H9 (cell line): Measurements from ENCODE around the gene PROX1. TPM values are rescaled to one million over a fixed set of nuclear protein-coding genes. Genes with fewer than 3 reads are reported as not detected.

Experiments
- DNase-seq: peaks from one replicate; pipeline ENCODE4 v3.0.0-alpha.2; 2017
- H2AFZ ChIP-seq: one replicate; pipeline ENCODE4 v1.6.1; 2013; ENCODE audit warnings: mild to moderate bottlenecking, low read length, control low read depth, moderate library complexity
- H2AK5ac ChIP-seq: 2 replicates; pipeline ENCODE4 v1.6.1; 2013; ENCODE audit warnings: low read length, control low read depth, mixed read lengths; ENCODE audit not compliant: insufficient read length
- H2BK120ac ChIP-seq: one replicate; pipeline ENCODE4 v1.6.1; 2013; ENCODE audit warnings: low read depth, mild to moderate bottlenecking, low read length, control low read depth, inconsistent platforms; ENCODE audit not compliant: poor library complexity, severe bottlenecking
- H2BK12ac ChIP-seq: 2 replicates; pipeline ENCODE4 v1.6.1; 2013; ENCODE audit warnings: low read length, control low read depth, mixed read lengths, low read depth; ENCODE audit not compliant: insufficient read length
- H2BK15ac ChIP-seq: 2 replicates; pipeline ENCODE4 v1.6.1; 2013; ENCODE audit warnings: low read depth, low read length, control low read depth
- H2BK20ac ChIP-seq: one replicate; pipeline ENCODE4 v1.6.1; 2013; ENCODE audit warnings: low read depth, mild to moderate bottlenecking, low read length, control low read depth, inconsistent platforms; ENCODE audit not compliant: poor library complexity, severe bottlenecking
- H2BK5ac ChIP-seq: 2 replicates; pipeline ENCODE4 v1.6.1; 2013; ENCODE audit warnings: low read length, control low read depth, mixed read lengths; ENCODE audit not compliant: insufficient read length
- H3K14ac ChIP-seq: 2 replicates; pipeline ENCODE4 v1.6.1; 2013; ENCODE audit warnings: low read length, control low read depth; ENCODE audit not compliant: insufficient read depth
- H3K18ac ChIP-seq: 2 replicates; pipeline ENCODE4 v1.6.1; 2013; ENCODE audit warnings: low read depth, mild to moderate bottlenecking, mixed read lengths, low read length, control low read depth; ENCODE audit not compliant: insufficient read length
- H3K23ac ChIP-seq: 2 replicates; pipeline ENCODE4 v1.6.1; 2013; ENCODE audit warnings: low read length, control low read depth, mixed read lengths, low read depth; ENCODE audit not compliant: insufficient read length
- H3K23me2 ChIP-seq: 2 replicates; pipeline ENCODE4 v1.6.1; 2013; ENCODE audit warnings: low read depth, mild to moderate bottlenecking, mixed read lengths, low read length, control low read depth; ENCODE audit not compliant: insufficient read length, poor library complexity, severe bottlenecking
- H3K27ac ChIP-seq: 2 replicates; pipeline ENCODE4 v1.5.1; 2013; ENCODE audit warnings: low read length, control low read depth, mixed read lengths, low read depth; ENCODE audit not compliant: insufficient read length
- H3K27me3 ChIP-seq: 2 replicates; pipeline ENCODE4 v1.6.1; 2013; ENCODE audit warnings: low read length, control low read depth, inconsistent platforms; ENCODE audit not compliant: insufficient read depth
- H3K4ac ChIP-seq: 2 replicates; pipeline ENCODE4 v1.6.1; 2013; ENCODE audit warnings: low read depth, mild to moderate bottlenecking, control low read depth, inconsistent platforms, low read length, moderate library complexity
- H3K4me1 ChIP-seq: 2 replicates; pipeline ENCODE4 v1.6.1; 2013; ENCODE audit warnings: low read length, control low read depth, inconsistent platforms; ENCODE audit not compliant: insufficient read depth
- H3K4me2 ChIP-seq: 2 replicates; pipeline ENCODE4 v1.6.1; 2013; ENCODE audit warnings: low read length, control low read depth, mixed read lengths; ENCODE audit not compliant: insufficient read length, insufficient read depth
- H3K56ac ChIP-seq: 2 replicates; pipeline ENCODE4 v1.6.1; 2013; ENCODE audit warnings: low read depth, mild to moderate bottlenecking, mixed read lengths, low read length, control low read depth; ENCODE audit not compliant: insufficient read length
- H3K79me1 ChIP-seq: 2 replicates; pipeline ENCODE4 v1.6.1; 2013; ENCODE audit warnings: low read depth, mild to moderate bottlenecking, moderate library complexity, low read length, control low read depth, inconsistent platforms; ENCODE audit not compliant: insufficient read depth, poor library complexity, severe bottlenecking
- H3K79me2 ChIP-seq: 2 replicates; pipeline ENCODE4 v1.6.1; 2013; ENCODE audit warnings: low read length, control low read depth, inconsistent platforms; ENCODE audit not compliant: insufficient read depth
- H3K9ac ChIP-seq: 2 replicates; pipeline ENCODE4 v1.6.1; 2013; ENCODE audit warnings: low read length, control low read depth, mixed read lengths; ENCODE audit not compliant: insufficient read length; ENCODE audit errors: extremely low read depth
- H3K9me3 ChIP-seq: one replicate; pipeline ENCODE4 v1.6.1; 2013; ENCODE audit warnings: low read depth, low read length, inconsistent platforms; ENCODE audit not compliant: control insufficient read depth
- H3T11ph ChIP-seq: one replicate; pipeline ENCODE4 v1.6.1; 2013; ENCODE audit warnings: mild to moderate bottlenecking, low read length, control low read depth, inconsistent platforms
- H4K20me1 ChIP-seq: one replicate; pipeline ENCODE4 v1.6.1; 2013; ENCODE audit not compliant: control insufficient read depth, insufficient read length, insufficient read depth
- H4K5ac ChIP-seq: 2 replicates; pipeline ENCODE4 v1.6.1; 2013; ENCODE audit warnings: low read depth, mild to moderate bottlenecking, mixed read lengths, low read length, control low read depth; ENCODE audit not compliant: insufficient read length
- H4K8ac ChIP-seq: replicated peaks from 2 replicates; pipeline ENCODE4 v1.6.1; 2013; ENCODE audit warnings: low read length, control low read depth, mixed read lengths, low read depth; ENCODE audit not compliant: insufficient read length
- H4K91ac ChIP-seq: 2 replicates; pipeline ENCODE4 v1.6.1; 2013; ENCODE audit warnings: low read depth, mild to moderate bottlenecking, moderate library complexity, mixed read lengths, low read length, control low read depth; ENCODE audit not compliant: insufficient read length
- H3K27ac Mint-ChIP-seq, 3 experiments: 2 replicates in 2 of 3; 3 replicates in 1 of 3; pipeline ENCODE4 v1.8.0; 2020 to 2021; ENCODE audit warnings: mixed read lengths in 3 of 3, mild to moderate bottlenecking in 1 of 3, moderate library complexity in 1 of 3
- H3K27me3 Mint-ChIP-seq: 2 replicates; pipeline ENCODE4 v1.8.0; 2021; ENCODE audit warnings: low read depth, mild to moderate bottlenecking, moderate library complexity, mixed read lengths
- H3K36me3 Mint-ChIP-seq, 3 experiments: 2 replicates in 2 of 3; 3 replicates in 1 of 3; pipeline ENCODE4 v1.8.0; 2020 to 2021; ENCODE audit warnings: low read depth in 3 of 3, mixed read lengths in 3 of 3; ENCODE audit not compliant: insufficient read depth in 1 of 3
- H3K4me1 Mint-ChIP-seq, 2 experiments: 2 replicates each; pipeline ENCODE4 v1.8.0; 2020; ENCODE audit warnings: mixed read lengths in 2 of 2
- H3K4me3 Mint-ChIP-seq, 2 experiments: 2 replicates in 1 of 2; 3 replicates in 1 of 2; pipeline ENCODE4 v1.8.0; 2020 to 2021; ENCODE audit warnings: mild to moderate bottlenecking in 2 of 2, mixed read lengths in 2 of 2, moderate library complexity in 1 of 2
- H3K9me3 Mint-ChIP-seq, 2 experiments: 2 replicates in 1 of 2; 3 replicates in 1 of 2; pipeline ENCODE4 v1.8.0; 2020; ENCODE audit warnings: mild to moderate bottlenecking in 2 of 2, mixed read lengths in 2 of 2, moderate library complexity in 1 of 2
- WGBS: extraction: QIAGEN DNeasy Blood & Tissue Kit; methylation state at CpG from one replicate; pipeline ENCODE4 v1.1.7; 2013; ENCODE audit warnings: missing lambda C conversion rate, low lambda C conversion rate, mixed read lengths; ENCODE audit not compliant: insufficient read length; ENCODE audit errors: extremely low coverage; 5-methylcytosine and 5-hydroxymethylcytosine counted together
- total RNA-seq: library from RNA; stranded (reverse); gene quantifications from 2 replicates; pipeline ENCODE4 v1.2.1, GENCODE V29; 2021
- TF ChIP-seq, protein P1 (sequence below): fragments of 200-600 bp; sonication (generic); conservative IDR thresholded peaks from 3 replicates; pipeline ENCODE4 v1.8.0; 2021; ENCODE audit warnings: antibody characterized with exemption, mild to moderate bottlenecking

The PROX1 gene
- total RNA-seq, 1 experiment from 2014 or later, result 0.72 TPM

DNA sequence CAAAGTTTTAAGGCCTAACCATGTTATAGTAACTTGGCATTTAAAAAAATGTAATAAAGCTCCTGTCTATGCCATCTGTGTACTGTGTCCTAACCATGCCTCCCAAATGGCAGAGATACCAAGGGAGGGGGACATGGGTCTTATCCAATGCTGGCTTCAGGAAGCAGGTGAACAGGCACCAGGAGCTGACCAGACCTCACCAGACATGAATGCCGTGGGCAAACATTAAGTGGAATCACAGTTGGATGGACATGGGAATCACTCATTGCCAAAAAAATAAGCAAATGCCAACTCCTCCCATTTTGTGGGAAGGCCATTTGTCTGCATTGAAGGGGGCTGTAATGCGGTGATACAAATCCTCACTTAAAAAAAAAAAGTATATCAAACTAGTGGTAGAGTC lies 22.9 kb downstream of the PROX1 start:
- Histone ChIP-seq H3K27me3 (no peaks in the 10 kb centered on the region), H4K91ac (no peak overlapping the region), H4K20me1 (no peaks in the 10 kb centered on the region), H3K79me2 (no peaks in the 10 kb centered on the region), H4K5ac (no peak overlapping the region), H2BK15ac (no peak overlapping the region), H3T11ph (no peak overlapping the region), H2BK120ac (no peak overlapping the region), H3K4ac (no peak overlapping the region), H3K18ac (no peak overlapping the region), H3K9ac (no peak overlapping the region), H3K9me3 (no peaks in the 10 kb centered on the region), H3K23me2 (no peaks in the 10 kb centered on the region), H2BK5ac (no peak overlapping the region), H3K23ac (no peak overlapping the region), H2AK5ac (no peak overlapping the region), H2BK12ac (no peak overlapping the region), H4K8ac (no peak overlapping the region), H3K56ac (no peak overlapping the region), H3K4me2 (no peak overlapping the region), H3K27ac (no peak overlapping the region), H3K79me1 (no peaks in the 10 kb centered on the region), H3K4me1 (no peaks in the 10 kb centered on the region), H2BK20ac (no peak overlapping the region), H3K14ac (no peak overlapping the region), H2AFZ (no peak overlapping the region)
- Mint-ChIP-seq H3K9me3 (no peaks in the 10 kb centered on the region), H3K36me3 (no peaks in the 10 kb centered on the region), H3K27ac (no peak overlapping the region), H3K4me3 (no peak overlapping the region), H3K27me3 (no peaks in the 10 kb centered on the region), H3K4me1 (peaks cover 12 to 15% of the 10 kb centered on the region in 2 experiments)
- TF ChIP-seq, protein P1, sequence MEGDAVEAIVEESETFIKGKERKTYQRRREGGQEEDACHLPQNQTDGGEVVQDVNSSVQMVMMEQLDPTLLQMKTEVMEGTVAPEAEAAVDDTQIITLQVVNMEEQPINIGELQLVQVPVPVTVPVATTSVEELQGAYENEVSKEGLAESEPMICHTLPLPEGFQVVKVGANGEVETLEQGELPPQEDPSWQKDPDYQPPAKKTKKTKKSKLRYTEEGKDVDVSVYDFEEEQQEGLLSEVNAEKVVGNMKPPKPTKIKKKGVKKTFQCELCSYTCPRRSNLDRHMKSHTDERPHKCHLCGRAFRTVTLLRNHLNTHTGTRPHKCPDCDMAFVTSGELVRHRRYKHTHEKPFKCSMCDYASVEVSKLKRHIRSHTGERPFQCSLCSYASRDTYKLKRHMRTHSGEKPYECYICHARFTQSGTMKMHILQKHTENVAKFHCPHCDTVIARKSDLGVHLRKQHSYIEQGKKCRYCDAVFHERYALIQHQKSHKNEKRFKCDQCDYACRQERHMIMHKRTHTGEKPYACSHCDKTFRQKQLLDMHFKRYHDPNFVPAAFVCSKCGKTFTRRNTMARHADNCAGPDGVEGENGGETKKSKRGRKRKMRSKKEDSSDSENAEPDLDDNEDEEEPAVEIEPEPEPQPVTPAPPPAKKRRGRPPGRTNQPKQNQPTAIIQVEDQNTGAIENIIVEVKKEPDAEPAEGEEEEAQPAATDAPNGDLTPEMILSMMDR, result no peak
- no peak for DNase-seq
- WGBS, result no CpG with 5 or more reads among the region's 2 CpGs
